Lower lobe of right lung (tissue), 2 donors: Measurements from ENCODE around the gene HIVEP2. TPM values are rescaled to one million over a fixed set of nuclear protein-coding genes. Genes with fewer than 3 reads are reported as not detected.

Experiments
- ATAC-seq, 2 donors: fragments of 200-7000 bp; cut with Tn5 transposase; one replicate each; pipeline ENCODE4 v1.9.1; 2020 to 2022; ENCODE audit warnings: mild to moderate bottlenecking in 2 of 2, moderate library complexity in 2 of 2
- DNase-seq: peaks from one replicate; pipeline ENCODE4 v3.0.0-alpha.2; 2020
- H3K27ac ChIP-seq: fragments of 200-600 bp; one replicate; pipeline ENCODE4 v1.8.0; 2022
- H3K27me3 ChIP-seq: fragments of 200-600 bp; one replicate; pipeline ENCODE4 v1.8.0; 2022; ENCODE audit warnings: low read depth
- H3K36me3 ChIP-seq: fragments of 200-600 bp; one replicate; pipeline ENCODE4 v1.8.0; 2022; ENCODE audit warnings: mild to moderate bottlenecking
- H3K4me1 ChIP-seq: fragments of 200-600 bp; one replicate; pipeline ENCODE4 v1.8.0; 2022
- H3K4me3 ChIP-seq: fragments of 200-600 bp; one replicate; pipeline ENCODE4 v1.8.0; 2022; ENCODE audit warnings: mild to moderate bottlenecking
- H3K9me3 ChIP-seq: fragments of 200-600 bp; one replicate; pipeline ENCODE4 v1.8.0; 2022
- CTCF ChIP-seq: fragments of 200-600 bp; IDR thresholded peaks from one replicate; pipeline ENCODE4 v1.8.0; 2022; ENCODE audit warnings: antibody characterized with exemption, mild to moderate bottlenecking
- intact Hi-C: fragments of 100-400 bp; cut with DNase I; formaldehyde crosslinking; loops from one replicate; pipeline ENCODE4 v1.11.0; 2022
- total RNA-seq: library from RNA; stranded (reverse); fragmentation: NEBNext Ultra II Directional; extraction: Animal tissue kit (Norgen Biotek cat#: 25700); gene quantifications from one replicate; pipeline ENCODE4 v1.2.1, GENCODE V29; 2021
- donor health status: DM: no; HTN: yes; CAD: no; lungs with severe emphysema.

The HIVEP2 gene
- total RNA-seq, 1 donor from 2014 or later: 13.1 TPM

DNA sequence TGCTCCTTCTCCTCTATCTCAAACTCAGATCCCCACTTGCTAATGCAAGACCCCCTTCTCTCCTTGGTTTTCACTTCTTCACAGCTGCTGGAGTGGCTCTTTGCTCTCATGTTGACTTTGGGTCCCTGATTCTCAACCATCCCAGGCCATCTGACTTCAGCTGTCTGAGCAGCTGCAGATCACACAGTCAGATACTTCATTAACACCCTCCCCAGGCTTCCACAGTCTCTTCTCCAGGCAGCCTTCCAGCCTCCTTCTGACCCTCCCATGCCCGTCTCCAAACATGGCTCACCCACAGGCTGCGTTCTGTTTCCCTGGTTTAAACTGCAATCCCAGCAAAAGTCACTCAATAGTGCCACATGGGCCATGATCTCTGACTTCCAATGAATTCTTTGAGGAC, 65.4 kb downstream of the HIVEP2 start:
- Histone ChIP-seq H3K27me3 (no peaks in the 10 kb centered on the region), H3K36me3 (no peaks in the 10 kb centered on the region), H3K27ac (no peak overlapping the region), H3K4me3 (no peak overlapping the region), H3K4me1 (peaks cover 7% of the 10 kb centered on the region), H3K9me3 (no peaks in the 10 kb centered on the region)
- intact Hi-C loops: no loop called here
- TF ChIP-seq CTCF: no peak
- no peak for DNase-seq
- no peak for ATAC-seq

DNA sequence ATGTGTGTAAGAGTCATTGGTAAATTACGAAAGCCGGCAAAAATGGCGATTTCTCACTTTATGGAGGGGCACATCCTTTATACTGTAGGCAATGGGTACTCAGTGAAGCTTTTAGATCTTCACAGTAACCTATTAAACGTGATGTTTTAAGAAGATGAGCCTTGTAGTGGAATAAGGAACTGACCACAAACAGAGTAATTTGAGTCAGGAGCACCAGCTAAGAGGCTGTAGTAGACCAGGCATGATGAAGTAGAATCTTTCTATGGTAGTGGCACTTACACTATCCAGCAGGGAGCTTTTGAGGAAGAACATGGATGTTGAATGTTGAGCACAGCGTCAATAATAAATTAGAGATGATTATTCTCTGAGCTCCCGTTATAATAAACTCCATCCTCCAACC, 65.9 kb downstream of the HIVEP2 start:
- no peak for TF ChIP-seq CTCF
- intact Hi-C loops: no loop called here

GRCh38 chr6:142878407-142878806, 66.6 kb downstream of the HIVEP2 start:
- DNase-seq: no peak
- Histone ChIP-seq H3K9me3 (no peaks in the 10 kb centered on the region), H3K4me3 (no peak overlapping the region), H3K27ac (no peak overlapping the region), H3K4me1 (peaks cover 4% of the 10 kb centered on the region), H3K36me3 (no peaks in the 10 kb centered on the region), H3K27me3 (no peaks in the 10 kb centered on the region)
- no peak for ATAC-seq
- intact Hi-C loops: no loop called here
- TF ChIP-seq CTCF: no peak

More for the DNA sequence above, 65.9 kb downstream of the HIVEP2 start:
- H3K36me3 ChIP-seq: no peaks in the 10 kb centered on the region
- H3K27ac ChIP-seq: no peak overlapping the region
- ATAC-seq (no peak), DNase-seq (no peak)
- H3K4me1 ChIP-seq: peaks cover 4% of the 10 kb centered on the region
- H3K27me3 ChIP-seq: no peaks in the 10 kb centered on the region
- H3K9me3 ChIP-seq: no peaks in the 10 kb centered on the region
- no peak overlapping the region for H3K4me3 ChIP-seq

GRCh38 chr6:142874676-142875075, 70.3 kb downstream of the HIVEP2 start:
- no peak for TF ChIP-seq CTCF
- no peak for ATAC-seq
- Histone ChIP-seq H3K9me3 (no peaks in the 10 kb centered on the region), H3K27me3 (no peaks in the 10 kb centered on the region), H3K4me3 (no peak overlapping the region), H3K27ac (no peak overlapping the region), H3K4me1 (peaks cover 24% of the 10 kb centered on the region), H3K36me3 (no peaks in the 10 kb centered on the region)
- DNase-seq: no peak
- intact Hi-C loops: no loop called here

GRCh38 chr6:142872376-142872775, 72.6 kb downstream of the HIVEP2 start:
- Histone ChIP-seq H3K27me3 (no peaks in the 10 kb centered on the region), H3K9me3 (no peaks in the 10 kb centered on the region), H3K4me1 (peaks cover 40% of the 10 kb centered on the region), H3K27ac (peak overlapping the region; percentile 51), H3K4me3 (no peak overlapping the region), H3K36me3 (no peaks in the 10 kb centered on the region)
- intact Hi-C loops: no loop called here
- no peak for DNase-seq
- no peak for ATAC-seq
- TF ChIP-seq CTCF: no peak

GRCh38 chr6:142871910-142872331, 73.1 kb downstream of the HIVEP2 start:
- no peak for DNase-seq
- Histone ChIP-seq H3K4me3 (no peak overlapping the region), H3K9me3 (no peaks in the 10 kb centered on the region), H3K36me3 (no peaks in the 10 kb centered on the region), H3K27me3 (no peaks in the 10 kb centered on the region), H3K27ac (peak overlapping the region; percentile 51), H3K4me1 (peaks cover 44% of the 10 kb centered on the region)
- intact Hi-C loops: no loop called here
- no peak for TF ChIP-seq CTCF
- peak; percentile 75 to 86 for ATAC-seq
